BLaER1 treated with 17β-estradiol and CSF1 and Interleukin-3, amounts not matched to agents 10 nM and 100 nM (cell line): ENCODE results near the gene CLUH.

Experiments
- H3K27ac ChIP-seq, 11 experiments: shearing (Covaris generic); formaldehyde crosslinking; 2 replicates each; pipeline ENCODE4 v1.8.1; 2022
- H3K27me3 ChIP-seq, 11 experiments: shearing (Covaris generic); formaldehyde crosslinking; 2 replicates each; pipeline ENCODE4 v1.8.1; 2022
- H3K36me3 ChIP-seq, 11 experiments: shearing (Covaris generic); formaldehyde crosslinking; 2 replicates each; pipeline ENCODE4 v1.8.1; 2022
- H3K4me1 ChIP-seq, 10 experiments: shearing (Covaris generic); formaldehyde crosslinking; 2 replicates each; pipeline ENCODE4 v1.8.1; 2022
- H3K4me2 ChIP-seq, 11 experiments: shearing (Covaris generic); formaldehyde crosslinking; 2 replicates each; pipeline ENCODE4 v1.8.1; 2022
- H3K4me3 ChIP-seq, 10 experiments: shearing (Covaris generic); formaldehyde crosslinking; 2 replicates each; pipeline ENCODE4 v1.8.1; 2022
- H3K9ac ChIP-seq, 11 experiments: shearing (Covaris generic); formaldehyde crosslinking; 2 replicates each; pipeline ENCODE4 v1.8.1; 2022
- H3K9me3 ChIP-seq, 11 experiments: shearing (Covaris generic); formaldehyde crosslinking; replicated peaks in 1 of 11; 2 replicates each; pipeline ENCODE4 v1.8.1; 2022
- H4K20me1 ChIP-seq, 11 experiments: shearing (Covaris generic); formaldehyde crosslinking; 2 replicates each; pipeline ENCODE4 v1.8.1; 2022
- Cebpa-rat ChIP-seq, 11 experiments: shearing (Covaris generic); IDR thresholded peaks; 2 replicates each; pipeline ENCODE4 v1.8.1; 2022

Gene CLUH

DNA sequence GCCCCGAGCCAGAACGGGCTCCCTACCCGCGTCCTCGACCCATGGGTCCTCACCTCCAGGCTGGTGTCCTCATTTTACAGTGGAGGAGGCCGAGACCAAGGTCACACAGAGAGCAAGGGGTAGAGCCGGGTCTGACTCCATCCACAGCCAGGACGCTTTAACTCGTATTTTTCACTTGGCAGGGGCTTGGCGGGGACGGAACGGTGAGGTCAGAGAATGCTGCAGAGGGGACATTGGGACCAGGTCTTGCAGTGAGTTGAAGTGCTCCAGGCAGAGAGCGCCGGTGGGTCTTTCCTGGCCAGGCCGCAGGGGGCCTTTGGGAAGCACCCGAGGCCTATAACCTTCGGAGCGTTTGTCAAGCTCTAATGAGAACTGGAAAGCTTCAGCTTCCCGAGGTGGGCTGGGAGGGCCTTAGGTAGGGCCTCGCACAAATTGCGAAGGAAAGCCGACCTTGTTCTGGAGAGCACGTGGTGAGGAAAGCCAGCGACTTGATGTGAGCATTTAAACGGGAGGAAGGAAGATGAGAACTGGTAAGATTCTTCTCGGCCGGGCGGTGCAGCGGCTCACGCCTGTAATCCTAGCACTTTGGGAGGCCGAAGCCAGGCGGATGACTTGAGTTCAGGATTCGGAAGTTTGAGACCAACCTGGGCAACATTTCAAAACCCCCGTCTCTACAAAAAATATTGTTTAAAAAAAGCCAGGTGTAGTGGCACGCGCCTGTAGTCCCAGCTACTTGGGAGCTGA is 908 bp upstream of the CLUH start:
- H4K20me1 ChIP-seq: peaks cover 13 to 40% (median 37%) of the 10 kb centered on the region in 11 experiments; a peak in 21 of 22 replicates
- peaks cover 0 to 10% (median 6%) of the 10 kb centered on the region in 11 experiments; a peak in 13 of 22 replicates for H3K36me3 ChIP-seq
- H3K9ac ChIP-seq: peak overlapping the region; percentile 87 to 97 (median 93)
- peak overlapping the region; percentile 71 to 94 (median 92) for H3K27ac ChIP-seq
- H3K4me3 ChIP-seq: peak overlapping the region; percentile 75 to 100 (median 94)
- peak overlapping the region; percentile 88 to 98 (median 95) for H3K4me2 ChIP-seq
- H3K9me3 ChIP-seq: no peaks in the 10 kb centered on the region
- peaks cover 57 to 70% (median 61%) of the 10 kb centered on the region in 10 experiments for H3K4me1 ChIP-seq
- H3K27me3 ChIP-seq: no peaks in the 10 kb centered on the region
- TF ChIP-seq Cebpa-rat (IDR thresholded peaks at IDR 0.05): no peak

DNA sequence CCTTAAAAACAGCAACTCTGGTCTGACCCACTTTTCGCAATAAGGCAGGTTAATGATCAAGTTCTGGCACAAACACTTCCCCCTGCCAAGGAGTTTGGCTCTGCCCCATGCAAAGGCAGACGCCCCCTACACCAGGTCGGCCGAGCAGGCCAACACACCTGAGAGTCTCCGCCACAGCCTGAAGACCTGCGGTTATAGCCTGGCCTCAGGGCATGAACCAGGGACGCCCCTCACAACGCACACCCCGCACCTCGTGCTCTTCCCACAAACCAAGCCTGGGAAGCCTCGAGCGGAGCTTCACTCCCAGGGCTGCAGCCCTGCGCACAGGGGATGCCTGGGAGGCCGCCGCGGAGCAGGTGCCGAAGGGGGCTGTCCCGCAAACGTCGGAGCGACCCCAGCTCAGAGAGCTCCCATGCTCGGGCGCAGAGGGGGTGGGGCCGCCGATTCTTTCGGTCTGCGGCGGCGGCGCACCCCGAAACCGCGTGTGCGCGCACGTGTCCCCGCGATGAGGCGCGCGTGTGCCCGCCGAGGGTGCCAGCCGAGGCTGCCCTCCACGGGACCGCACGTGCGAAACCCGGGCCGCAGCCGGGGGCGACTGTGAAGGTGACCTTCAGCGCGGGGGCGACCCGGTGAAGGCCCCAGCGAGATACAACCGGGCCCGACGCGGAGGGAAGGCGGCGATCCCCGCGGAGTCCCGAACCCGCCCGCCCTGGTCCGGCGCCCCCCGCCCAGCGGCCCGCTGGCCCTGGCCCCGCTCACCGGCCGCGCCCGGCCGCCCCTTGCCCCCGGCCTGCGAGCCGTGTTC is 559 bp downstream of the CLUH start:
- Histone ChIP-seq H3K4me1 (peaks cover 51 to 66% (median 59%) of the 10 kb centered on the region in 10 experiments), H3K36me3 (peaks cover 0 to 24% (median 21%) of the 10 kb centered on the region in 11 experiments; a peak in 16 of 22 replicates), H4K20me1 (peaks cover 26 to 54% (median 51%) of the 10 kb centered on the region in 11 experiments; a peak in 21 of 22 replicates), H3K9me3 (no peaks in the 10 kb centered on the region), H3K27ac (peak overlapping the region; percentile 61 to 94 (median 92)), H3K4me2 (peak overlapping the region; percentile 88 to 98 (median 97)), H3K9ac (peak overlapping the region; percentile 87 to 97 (median 93)), H3K27me3 (no peaks in the 10 kb centered on the region), H3K4me3 (peak overlapping the region; percentile 75 to 100 (median 94))
- TF ChIP-seq Cebpa-rat (IDR thresholded peaks at IDR 0.05): no peak

DNA sequence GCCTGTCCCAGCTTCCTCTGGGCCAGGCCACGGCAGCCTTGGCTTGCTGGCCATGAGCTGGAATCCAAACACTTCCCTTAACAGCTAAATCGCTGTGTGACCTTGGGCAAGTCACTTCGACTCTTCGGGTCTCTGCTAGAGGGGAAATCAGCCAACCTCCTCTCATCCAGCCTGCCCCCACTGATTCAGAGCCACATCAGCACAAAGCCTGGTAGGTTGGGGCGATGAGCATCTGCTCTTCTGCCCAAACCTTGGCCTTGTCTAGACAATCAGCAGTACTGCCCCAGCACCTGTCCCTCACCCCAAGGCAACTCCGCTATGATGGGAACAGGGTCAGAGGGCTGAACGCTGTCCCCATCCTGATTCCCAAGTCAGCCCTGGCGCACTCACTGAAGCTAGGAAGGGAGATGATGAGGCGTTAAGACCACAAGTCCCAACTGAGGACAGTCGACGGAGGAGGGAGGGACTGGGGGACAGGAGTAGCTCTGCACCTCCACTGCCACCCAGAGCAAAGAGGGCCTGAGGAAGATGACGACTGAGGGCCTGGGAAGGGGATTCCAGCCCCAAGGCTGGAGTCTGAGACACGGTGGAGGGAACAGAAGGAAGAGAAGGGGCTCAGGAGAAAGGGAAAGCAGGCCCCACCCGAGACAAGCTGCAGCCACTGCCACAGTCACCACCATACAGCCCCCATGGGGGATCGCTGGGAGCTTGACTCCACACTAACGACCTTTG is 1.3 kb downstream of the CLUH start:
- no peak for TF ChIP-seq Cebpa-rat (IDR thresholded peaks at IDR 0.05)
- peaks cover 51 to 73% (median 67%) of the 10 kb centered on the region in 10 experiments for H3K4me1 ChIP-seq

DNA sequence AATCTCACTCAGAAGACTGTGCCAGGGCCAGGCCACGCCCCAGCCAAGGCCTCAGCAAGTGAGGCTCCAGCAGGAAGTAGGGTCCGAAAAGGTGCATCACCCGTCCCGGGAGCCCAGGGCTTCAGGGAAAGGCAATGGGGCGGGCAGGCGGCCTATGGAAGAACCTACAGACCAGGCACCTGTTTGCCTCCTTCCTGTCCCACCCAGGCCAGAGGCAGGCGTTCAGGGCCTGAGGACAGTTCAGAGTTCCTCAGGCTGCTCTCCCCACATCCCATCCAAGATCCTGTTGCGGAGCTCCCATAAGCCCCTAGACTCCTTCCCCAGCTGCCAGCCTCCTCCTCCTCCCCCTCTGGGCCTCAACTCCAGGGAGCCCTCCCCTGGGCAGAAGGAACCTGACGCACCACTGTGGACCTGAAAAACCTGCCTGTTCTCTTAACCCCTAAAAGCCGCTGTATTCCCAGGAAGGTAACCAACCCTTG is 2.3 kb downstream of the CLUH start:
- TF ChIP-seq Cebpa-rat (IDR thresholded peaks at IDR 0.05): no peak
- peaks cover 44 to 72% (median 69%) of the 10 kb centered on the region in 11 experiments; a peak in 21 of 22 replicates for H4K20me1 ChIP-seq
- peak overlapping the region; percentile 75 to 100 (median 94) for H3K4me3 ChIP-seq
- peak overlapping the region; percentile 88 to 98 (median 97) for H3K4me2 ChIP-seq
- no peaks in the 10 kb centered on the region for H3K27me3 ChIP-seq
- H3K9me3 ChIP-seq: no peaks in the 10 kb centered on the region
- H3K4me1 ChIP-seq: peaks cover 51 to 75% (median 70%) of the 10 kb centered on the region in 10 experiments
- H3K36me3 ChIP-seq: peaks cover 6 to 42% (median 34%) of the 10 kb centered on the region in 11 experiments
- H3K27ac ChIP-seq: peak overlapping the region; percentile 34 to 93 (median 82); a peak in 20 of 22 replicates
- peak overlapping the region; percentile 78 to 97 (median 93) for H3K9ac ChIP-seq

More for the DNA sequence above, 1.3 kb downstream of the CLUH start:
- Histone ChIP-seq H3K27ac (peak overlapping the region; percentile 61 to 94 (median 92); a peak in 21 of 22 replicates), H3K4me2 (peak overlapping the region; percentile 88 to 98 (median 97)), H3K36me3 (peaks cover 0 to 32% (median 25%) of the 10 kb centered on the region in 11 experiments; a peak in 17 of 22 replicates), H3K9ac (peak overlapping the region; percentile 87 to 97 (median 93)), H3K4me3 (peak overlapping the region; percentile 75 to 100 (median 94)), H3K27me3 (no peaks in the 10 kb centered on the region), H3K9me3 (no peaks in the 10 kb centered on the region), H4K20me1 (peaks cover 34 to 62% (median 59%) of the 10 kb centered on the region in 11 experiments; a peak in 21 of 22 replicates)

DNA sequence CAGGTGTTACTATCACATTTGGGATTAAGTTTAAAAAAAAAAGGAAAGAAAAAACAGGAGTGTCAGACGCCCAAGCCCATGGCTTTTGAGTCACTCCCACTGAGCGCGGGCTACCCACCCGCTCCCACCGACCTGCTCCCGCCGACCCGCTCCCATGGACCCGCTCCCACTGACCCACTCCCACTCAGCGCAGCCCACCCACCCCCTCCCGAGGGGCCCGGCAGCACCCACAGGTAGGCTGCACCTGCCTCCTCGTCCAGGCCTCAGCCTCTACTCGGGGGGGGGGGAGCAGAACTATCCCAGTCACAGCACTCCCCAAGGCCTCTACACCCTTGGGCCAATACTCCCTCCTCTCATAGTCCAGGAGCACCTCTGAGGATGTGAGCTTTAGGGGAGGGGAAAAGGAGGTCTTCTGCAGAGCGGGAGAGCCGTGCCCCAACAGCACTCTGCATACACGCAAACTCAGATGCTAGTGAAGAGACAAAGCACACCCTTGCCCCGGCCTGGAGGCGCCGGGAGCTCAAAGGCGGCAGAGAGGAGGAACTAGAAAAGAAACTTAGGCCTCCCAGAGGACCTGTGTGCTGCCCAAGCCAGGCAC is 2.9 kb downstream of the CLUH start:
- Histone ChIP-seq H3K4me2 (peak overlapping the region; percentile 88 to 98 (median 97)), H3K27me3 (no peaks in the 10 kb centered on the region), H3K4me3 (peak overlapping the region; percentile 75 to 100 (median 94)), H3K27ac (peak overlapping the region; percentile 34 to 93 (median 82); a peak in 20 of 22 replicates), H3K4me1 (peaks cover 48 to 75% (median 67%) of the 10 kb centered on the region in 10 experiments), H4K20me1 (peaks cover 50 to 77% (median 75%) of the 10 kb centered on the region in 11 experiments; a peak in 21 of 22 replicates), H3K9ac (peak overlapping the region; percentile 78 to 97 (median 93)), H3K36me3 (peaks cover 12 to 48% (median 40%) of the 10 kb centered on the region in 11 experiments), H3K9me3 (no peaks in the 10 kb centered on the region)
- no peak for TF ChIP-seq Cebpa-rat (IDR thresholded peaks at IDR 0.05)

DNA sequence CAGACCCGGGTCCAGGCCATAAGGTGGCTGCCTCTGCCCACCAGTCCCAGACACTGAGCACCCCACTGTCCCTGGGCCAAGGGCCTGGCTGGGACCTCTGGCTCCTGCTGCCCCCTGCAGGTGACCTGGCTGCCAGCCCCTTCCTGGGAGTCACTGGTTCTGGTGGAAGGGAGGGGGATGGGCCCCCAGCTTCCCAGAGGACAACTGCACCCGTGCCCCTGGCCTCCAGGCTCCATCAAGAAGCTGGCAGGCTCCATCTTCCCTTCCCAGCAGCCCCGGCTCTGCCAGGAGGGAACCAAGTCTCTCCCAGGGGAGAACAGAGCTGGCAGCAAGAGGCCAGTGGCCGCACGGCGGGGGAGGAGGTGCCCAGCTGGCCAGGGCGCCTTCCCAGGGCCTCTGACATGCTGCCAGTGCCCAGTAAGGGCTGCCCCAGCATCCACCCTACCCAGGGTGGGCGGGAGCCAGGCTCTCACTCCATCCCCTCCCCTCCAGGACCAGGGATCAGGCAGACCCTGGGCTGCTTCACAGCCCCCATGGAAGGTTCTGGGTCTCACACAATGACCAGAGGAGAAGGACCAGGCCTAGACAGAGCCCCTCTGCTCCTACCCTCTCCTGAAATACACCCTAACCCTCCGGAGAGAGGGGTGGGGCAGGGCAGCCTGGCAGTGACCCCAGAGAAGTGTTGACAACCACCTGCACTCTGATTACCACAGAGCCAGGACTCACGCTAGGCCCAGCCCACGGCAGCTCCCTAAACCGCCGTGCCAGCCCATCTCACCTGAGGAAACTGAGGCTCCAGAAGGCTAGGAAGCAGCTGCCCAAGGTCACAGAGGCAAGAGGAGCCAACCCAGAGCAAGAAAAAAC is 3.6 kb downstream of the CLUH start:
- Histone ChIP-seq H3K4me1 (peaks cover 43 to 72% (median 63%) of the 10 kb centered on the region in 10 experiments), H3K27ac (peak overlapping the region; percentile 34 to 93 (median 82); a peak in 21 of 22 replicates), H3K36me3 (peaks cover 19 to 55% (median 47%) of the 10 kb centered on the region in 11 experiments), H4K20me1 (peaks cover 53 to 85% (median 82%) of the 10 kb centered on the region in 11 experiments; a peak in 21 of 22 replicates), H3K27me3 (no peaks in the 10 kb centered on the region), H3K9me3 (no peaks in the 10 kb centered on the region), H3K4me2 (peak overlapping the region; percentile 88 to 98 (median 97)), H3K9ac (peak overlapping the region; percentile 78 to 97 (median 93)), H3K4me3 (peak overlapping the region in 8 of 10 experiments; percentile 23 to 100 (median 94); a peak in 10 of 20 replicates)
- no peak for TF ChIP-seq Cebpa-rat (IDR thresholded peaks at IDR 0.05)
